ENCODE data around the gene PYDC1.

Gene PYDC1

GRCh38 chr16:31216422-31217135, at the start of gene PYDC1:
Gene PYDC1, minus strand, starts transcription at chr16:31217135. Its CDS starts 107 bp downstream, at chr16:31217028.
- TF ChIP-seq CTCF (IDR thresholded peaks at IDR 0.05; ENCODE audit: insufficient read depth, low read length, missing control alignments): no peak
- DNase-seq (ENCODE audit: low read depth, low spot score): no peak
- ChIA-PET POLR2A (no interaction called here), CTCF (interaction anchor here (0.9 to 1.2 kb wide), 2 partner anchors 74 kb away, joined by 3 to 4 read pairs; no protein-coding TSS in a partner anchor)
- H3K4me3 ChIP-seq (ENCODE audit: low read depth, low read length): no peak within 1 kb of the TSS

- ChIA-PET CTCF (no interaction called here), POLR2A (no interaction called here)
- no peak overlapping the region for H3K4me3 ChIP-seq (ENCODE audit: low read depth, low read length)
- no peak for DNase-seq (ENCODE audit: low read depth, low spot score)
- TF ChIP-seq CTCF (IDR thresholded peaks at IDR 0.05; ENCODE audit: insufficient read depth, low read length, missing control alignments): no peak
Observed at GRCh38 chr16:31265329-31266245, 48.7 kb upstream of the PYDC1 start.

- no peak for DNase-seq (ENCODE audit: low read depth, low spot score)
- no peak for TF ChIP-seq CTCF (IDR thresholded peaks at IDR 0.05; ENCODE audit: insufficient read depth, low read length, missing control alignments)
- CTCF ChIA-PET: no interaction called here
- H3K4me3 ChIP-seq (ENCODE audit: low read depth, low read length): no peak overlapping the region
- POLR2A ChIA-PET: no interaction called here
Observed at GRCh38 chr16:31262084-31262483, 45.1 kb upstream of the PYDC1 start.

GRCh38 chr16:31260136-31260931, 43.4 kb upstream of the PYDC1 start:
- CTCF ChIA-PET: no interaction called here
- no peak for TF ChIP-seq CTCF (IDR thresholded peaks at IDR 0.05; ENCODE audit: insufficient read depth, low read length, missing control alignments)
- DNase-seq (ENCODE audit: low read depth, low spot score): no peak
- H3K4me3 ChIP-seq (ENCODE audit: low read depth, low read length): no peak overlapping the region
- POLR2A ChIA-PET: no interaction called here

- CTCF ChIA-PET: no interaction called here
- POLR2A ChIA-PET: no interaction called here
- DNase-seq (ENCODE audit: low read depth, low spot score): no peak
- TF ChIP-seq CTCF (IDR thresholded peaks at IDR 0.05; ENCODE audit: insufficient read depth, low read length, missing control alignments): no peak
- no peak overlapping the region for H3K4me3 ChIP-seq (ENCODE audit: low read depth, low read length)
Observed at GRCh38 chr16:31258366-31258765, 41.4 kb upstream of the PYDC1 start.
